Fibroblast of villous mesenchyme (primary cell): ENCODE data around the gene SUCLG2. TPM values are rescaled to one million over a fixed set of nuclear protein-coding genes. Genes with fewer than 3 reads are reported as not detected.
A peak's percentile ranks its signal among the peaks of the same experiment; 100 is the strongest.

ENCODE experiments used
- DNase-seq: peaks from one replicate; pipeline ENCODE4 v3.0.0-alpha.2; 2010; ENCODE audit warnings: low read depth
- H3K4me3 ChIP-seq: 2 replicates; pipeline ENCODE4 v1.5.1; 2011; ENCODE audit warnings: low read depth, mild to moderate bottlenecking, low read length
- CTCF ChIP-seq: IDR thresholded peaks from 2 replicates; pipeline ENCODE4 v1.5.1; 2012; ENCODE audit warnings: low read depth, mild to moderate bottlenecking, low read length; ENCODE audit not compliant: insufficient read depth
- total RNA-seq: library from RNA; depleted of rRNA; stranded (reverse); fragments of >200 nt; gene quantifications from 2 replicates; pipeline ENCODE4 v1.2.3, GENCODE V29; 2012

SUCLG2 gene
- total RNA-seq, 1 donor, result 45.8 TPM

- no peak for DNase-seq
- no peak overlapping the region for H3K4me3 ChIP-seq
- TF ChIP-seq CTCF, result no peak
Observed at GRCh38 chr3:67462187-67462586, 192.2 kb downstream of the SUCLG2 start.

- TF ChIP-seq CTCF, result no peak
- DNase-seq, result peak; percentile 56
- H3K4me3 ChIP-seq, result no peak overlapping the region
Observed at GRCh38 chr3:67461667-67462142, 192.7 kb downstream of the SUCLG2 start.

GRCh38 chr3:67460841-67461510, 193.4 kb downstream of the SUCLG2 start:
- TF ChIP-seq CTCF, result no peak
- no peak overlapping the region for H3K4me3 ChIP-seq
- peak; percentile 13 for DNase-seq

- no peak for TF ChIP-seq CTCF
- no peak overlapping the region for H3K4me3 ChIP-seq
- DNase-seq, result peak; percentile 63
Observed at GRCh38 chr3:67459796-67460195, 194.6 kb downstream of the SUCLG2 start.

- peak; percentile 75 for DNase-seq
- no peak overlapping the region for H3K4me3 ChIP-seq
- TF ChIP-seq CTCF, result no peak
Observed at GRCh38 chr3:67458896-67459530, 195.4 kb downstream of the SUCLG2 start.

GRCh38 chr3:67458408-67458807, 196.0 kb downstream of the SUCLG2 start:
- no peak for DNase-seq
- H3K4me3 ChIP-seq, result no peak overlapping the region
- no peak for TF ChIP-seq CTCF
